Upper lobe of left lung (tissue), 4 donors: Measurements from ENCODE around the gene TAF4.

ENCODE experiments used
- POLR2A ChIP-seq, 4 donors: fragments of 450-650 bp; IDR thresholded peaks; one replicate each; pipeline ENCODE4 v1.5.1; 2016 to 2017; ENCODE audit warnings: antibody characterized with exemption in 4 of 4, mild to moderate bottlenecking in 2 of 4
- POLR2AphosphoS5 ChIP-seq, 2 donors: sonication (generic); formaldehyde crosslinking; IDR thresholded peaks; one replicate each; pipeline ENCODE4 v1.5.1; 2017; ENCODE audit warnings: antibody characterized with exemption in 2 of 2
- TF ChIP-seq, protein P1 (sequence below), 6 experiments: fragments of 450-650 bp in 4 of 6; fragments of 200-600 bp in 2 of 6; sonication (generic) in 2 of 6; IDR thresholded peaks; one replicate each; pipeline ENCODE4 v1.5.1; 2016 to 2019; ENCODE audit warnings: antibody characterized with exemption in 6 of 6

DNA sequence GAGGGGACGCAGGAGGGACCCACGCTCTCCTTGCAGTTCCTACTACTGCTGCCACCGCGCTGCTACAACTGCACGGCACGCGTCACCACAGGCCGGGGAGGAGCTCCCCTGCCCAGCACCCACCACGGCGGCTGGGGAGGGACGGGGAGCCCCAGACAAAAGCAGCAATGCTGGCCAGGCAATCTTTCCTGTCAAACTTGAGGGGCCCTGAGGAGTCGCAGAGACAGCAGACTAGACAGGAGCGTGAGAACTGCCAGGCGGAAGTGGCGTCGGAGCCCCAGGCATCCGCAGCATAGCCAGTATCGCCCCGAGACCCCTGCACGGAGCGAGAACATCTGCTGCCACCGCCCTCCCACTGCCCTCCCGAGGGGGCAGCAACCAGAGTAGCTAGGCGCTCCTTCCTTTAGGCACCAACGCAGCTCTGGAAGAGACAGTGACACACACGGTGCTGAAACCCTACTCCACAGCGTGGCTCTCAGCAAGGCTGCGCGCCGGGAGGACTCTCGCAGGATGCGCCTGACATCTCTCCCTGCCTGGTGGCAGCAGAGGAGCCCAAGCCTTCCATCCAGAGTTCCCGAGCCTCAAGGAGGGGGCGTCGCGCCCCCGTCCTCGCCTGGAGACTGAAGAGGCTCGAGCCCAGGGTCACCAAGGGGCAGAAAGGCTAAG, 2.2 kb downstream of the TAF4 start:
- TF ChIP-seq, protein P1, sequence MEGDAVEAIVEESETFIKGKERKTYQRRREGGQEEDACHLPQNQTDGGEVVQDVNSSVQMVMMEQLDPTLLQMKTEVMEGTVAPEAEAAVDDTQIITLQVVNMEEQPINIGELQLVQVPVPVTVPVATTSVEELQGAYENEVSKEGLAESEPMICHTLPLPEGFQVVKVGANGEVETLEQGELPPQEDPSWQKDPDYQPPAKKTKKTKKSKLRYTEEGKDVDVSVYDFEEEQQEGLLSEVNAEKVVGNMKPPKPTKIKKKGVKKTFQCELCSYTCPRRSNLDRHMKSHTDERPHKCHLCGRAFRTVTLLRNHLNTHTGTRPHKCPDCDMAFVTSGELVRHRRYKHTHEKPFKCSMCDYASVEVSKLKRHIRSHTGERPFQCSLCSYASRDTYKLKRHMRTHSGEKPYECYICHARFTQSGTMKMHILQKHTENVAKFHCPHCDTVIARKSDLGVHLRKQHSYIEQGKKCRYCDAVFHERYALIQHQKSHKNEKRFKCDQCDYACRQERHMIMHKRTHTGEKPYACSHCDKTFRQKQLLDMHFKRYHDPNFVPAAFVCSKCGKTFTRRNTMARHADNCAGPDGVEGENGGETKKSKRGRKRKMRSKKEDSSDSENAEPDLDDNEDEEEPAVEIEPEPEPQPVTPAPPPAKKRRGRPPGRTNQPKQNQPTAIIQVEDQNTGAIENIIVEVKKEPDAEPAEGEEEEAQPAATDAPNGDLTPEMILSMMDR (IDR thresholded peaks at IDR 0.05), result no peak
- TF ChIP-seq POLR2AphosphoS5 (IDR thresholded peaks at IDR 0.05) (no peak), POLR2A (IDR thresholded peaks at IDR 0.05) (no peak)
